Measurements from ENCODE around the gene NIPBL. TPM values are rescaled to one million over a fixed set of nuclear protein-coding genes. Genes with fewer than 3 reads are reported as not detected.

Gene NIPBL
- total and polyA plus RNA-seq, 2 experiments from 2014 or later: 18.5 to 35.0 TPM

DNA sequence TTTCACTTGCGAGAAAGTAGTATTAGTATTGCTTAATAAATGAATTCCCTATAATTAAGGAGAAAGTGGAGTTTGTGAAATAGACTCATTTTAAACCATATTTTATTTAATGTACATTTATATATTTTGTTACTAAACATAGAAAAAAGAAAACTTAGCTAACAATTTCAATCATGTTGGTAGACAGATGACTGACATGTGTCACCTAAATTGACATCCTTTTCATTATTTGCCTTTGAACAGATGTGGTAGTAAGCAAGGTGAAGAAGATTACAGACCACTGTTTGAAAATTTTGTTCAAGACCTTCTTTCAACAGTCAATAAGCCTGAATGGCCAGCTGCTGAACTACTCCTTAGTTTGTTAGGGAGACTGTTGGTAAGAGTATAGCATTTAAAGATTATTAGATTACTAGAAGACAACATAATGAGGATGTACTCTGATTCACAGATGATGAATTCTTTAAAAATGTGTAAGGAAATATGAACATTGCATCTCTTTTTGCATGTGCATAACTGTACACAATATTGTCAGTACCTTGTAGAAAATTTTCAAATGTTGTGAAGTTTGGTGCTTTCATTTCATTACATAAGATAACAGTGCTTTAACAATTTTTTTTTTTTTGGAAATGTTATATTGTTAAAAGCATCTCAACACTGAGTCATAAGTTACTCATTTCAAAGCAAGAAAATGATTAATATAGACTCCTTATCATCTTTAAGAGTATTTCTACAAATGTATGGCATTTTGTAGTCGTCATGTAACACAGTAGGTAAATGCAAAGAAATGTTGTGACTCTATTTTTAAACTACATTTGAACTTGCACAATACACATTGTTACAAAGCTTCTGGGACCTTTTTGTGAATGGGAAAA lies 139.5 kb downstream of the NIPBL start:
- Histone ChIP-seq H3K4me2 (no peak overlapping the region), H3K79me2 (no peaks in the 10 kb centered on the region), H3K4me1 (ENCODE audit: insufficient read depth) (no peaks in the 10 kb centered on the region), H4K20me1 (ENCODE audit: insufficient read depth, poor library complexity, severe bottlenecking) (no peaks in the 10 kb centered on the region), H3K27ac (no peak overlapping the region), H3K36me3 (replicated peaks; ENCODE audit: insufficient read depth, low read depth) (no peaks in the 10 kb centered on the region), H3K9me2 (replicated peaks; ENCODE audit: insufficient read depth) (no peaks in the 10 kb centered on the region), H3K9me3 (ENCODE audit: low read depth) (no peaks in the 10 kb centered on the region), H2AFZ (no peak overlapping the region), H3K4me3 (no peak overlapping the region), H3K27me3 (no peaks in the 10 kb centered on the region)
- no peak for TF ChIP-seq CTCF (IDR thresholded peaks at IDR 0.05; ENCODE audit: poor library complexity)
- no peak for TF ChIP-seq EZH2 (IDR thresholded peaks at IDR 0.05; ENCODE audit: borderline replicate concordance)
- TF ChIP-seq EZH2phosphoT487 (IDR thresholded peaks at IDR 0.05; ENCODE audit: low read depth, severe bottlenecking, unreplicated experiment): no peak
- no peak for DNase-seq (ENCODE audit: low spot score)
- 96% methylated on average over 2 of the region's 2 CpGs for WGBS (ENCODE audit: low lambda C conversion rate, missing lambda C conversion rate)

GRCh38 chr5:37028910-37029309 lies 152.3 kb downstream of the NIPBL start:
- WGBS (ENCODE audit: low lambda C conversion rate, missing lambda C conversion rate): 100% methylated on average over 1 of the region's 1 CpG
- DNase-seq (ENCODE audit: low spot score): no peak
- Histone ChIP-seq H3K4me2 (no peak overlapping the region), H3K9me3 (ENCODE audit: low read depth) (no peaks in the 10 kb centered on the region), H3K36me3 (replicated peaks; ENCODE audit: insufficient read depth, low read depth) (peaks cover 3% of the 10 kb centered on the region), H3K27me3 (no peaks in the 10 kb centered on the region), H3K4me3 (no peak overlapping the region), H2AFZ (no peak overlapping the region), H4K20me1 (ENCODE audit: insufficient read depth, poor library complexity, severe bottlenecking) (peaks cover 4% of the 10 kb centered on the region), H3K27ac (no peak overlapping the region), H3K79me2 (no peaks in the 10 kb centered on the region), H3K4me1 (ENCODE audit: insufficient read depth) (no peaks in the 10 kb centered on the region), H3K9me2 (replicated peaks; ENCODE audit: insufficient read depth) (no peaks in the 10 kb centered on the region)
- no peak for TF ChIP-seq EZH2 (IDR thresholded peaks at IDR 0.05; ENCODE audit: borderline replicate concordance)
- no peak for TF ChIP-seq CTCF (IDR thresholded peaks at IDR 0.05; ENCODE audit: poor library complexity)
- no peak for TF ChIP-seq EZH2phosphoT487 (IDR thresholded peaks at IDR 0.05; ENCODE audit: low read depth, severe bottlenecking, unreplicated experiment)

DNA sequence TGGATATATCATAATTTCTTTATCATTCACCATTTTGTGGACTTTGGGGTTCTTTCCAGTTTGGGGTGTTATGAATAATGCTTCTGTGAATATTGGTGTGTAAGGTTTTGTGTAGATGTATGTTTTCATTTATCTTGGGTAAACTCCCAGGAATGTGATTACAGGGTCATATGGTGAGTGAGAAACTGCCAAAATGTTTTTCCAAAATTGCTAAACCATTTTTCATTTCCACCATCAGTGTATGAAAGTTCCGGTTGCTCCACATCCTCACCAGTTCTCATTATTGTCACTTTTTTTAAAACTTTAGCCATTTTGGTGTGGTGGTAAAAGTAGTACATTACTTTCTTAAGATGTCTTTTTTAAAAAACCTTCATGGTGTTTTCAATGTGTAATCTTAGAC lies 152.9 kb downstream of the NIPBL start:
- Histone ChIP-seq H3K4me2 (no peak overlapping the region), H3K9me3 (ENCODE audit: low read depth) (no peaks in the 10 kb centered on the region), H3K36me3 (replicated peaks; ENCODE audit: insufficient read depth, low read depth) (peaks cover 3% of the 10 kb centered on the region), H3K27me3 (no peaks in the 10 kb centered on the region), H3K9me2 (replicated peaks; ENCODE audit: insufficient read depth) (no peaks in the 10 kb centered on the region), H3K4me3 (no peak overlapping the region), H3K27ac (no peak overlapping the region), H3K79me2 (no peaks in the 10 kb centered on the region), H2AFZ (no peak overlapping the region), H4K20me1 (ENCODE audit: insufficient read depth, poor library complexity, severe bottlenecking) (peaks cover 4% of the 10 kb centered on the region), H3K4me1 (ENCODE audit: insufficient read depth) (no peaks in the 10 kb centered on the region)
- WGBS (ENCODE audit: low lambda C conversion rate, missing lambda C conversion rate): 100% methylated on average over 1 of the region's 1 CpG
- no peak for DNase-seq (ENCODE audit: low spot score)
- no peak for TF ChIP-seq CTCF (IDR thresholded peaks at IDR 0.05; ENCODE audit: poor library complexity)
- TF ChIP-seq EZH2 (IDR thresholded peaks at IDR 0.05; ENCODE audit: borderline replicate concordance): no peak
- TF ChIP-seq EZH2phosphoT487 (IDR thresholded peaks at IDR 0.05; ENCODE audit: low read depth, severe bottlenecking, unreplicated experiment): no peak

All from hepatocyte (in vitro differentiated cells).